Fibroblast of skin of abdomen (primary cell): Measurements from ENCODE around the gene INHBA.

ENCODE experiments used
- DNase-seq: peaks from one replicate; pipeline ENCODE4 v3.0.0-alpha.2; 2013

INHBA gene

DNA sequence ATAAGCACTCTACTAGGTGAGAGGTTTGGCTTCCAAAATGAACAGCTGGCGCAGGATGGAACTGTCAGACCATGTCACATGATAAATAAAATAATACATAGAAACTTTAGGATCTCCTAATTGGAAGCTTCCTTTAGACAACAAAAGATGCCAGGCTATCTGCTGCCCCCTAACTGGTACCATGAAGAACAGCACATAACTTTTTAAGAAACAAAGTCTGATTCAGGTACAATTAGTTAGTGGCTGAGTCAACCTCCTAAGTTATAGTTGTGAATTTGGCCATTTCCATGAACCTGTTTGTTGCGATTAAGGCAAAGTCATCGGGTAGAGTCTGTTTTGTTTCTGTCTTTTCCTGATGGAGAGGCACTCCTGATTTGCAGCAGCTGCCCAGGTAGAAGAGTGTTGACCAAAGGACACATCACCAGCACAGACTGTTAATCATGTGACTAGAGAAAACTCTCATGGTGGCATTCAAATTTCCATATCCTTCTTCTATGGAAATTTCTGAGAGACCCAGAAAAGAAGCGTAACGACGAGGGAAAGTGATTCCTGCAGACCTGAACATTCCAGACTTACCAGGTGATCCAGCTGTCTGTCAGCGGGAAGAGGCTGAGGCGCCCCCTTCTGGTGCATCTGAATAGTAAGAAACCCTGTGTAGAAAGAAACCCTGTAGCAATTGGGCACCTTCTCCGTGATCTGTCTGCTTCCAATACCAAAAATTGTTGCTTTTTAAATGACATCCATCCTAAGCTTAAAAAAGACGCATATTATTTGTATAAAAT, 8.6 kb upstream of the INHBA start:
- no peak for DNase-seq

DNA sequence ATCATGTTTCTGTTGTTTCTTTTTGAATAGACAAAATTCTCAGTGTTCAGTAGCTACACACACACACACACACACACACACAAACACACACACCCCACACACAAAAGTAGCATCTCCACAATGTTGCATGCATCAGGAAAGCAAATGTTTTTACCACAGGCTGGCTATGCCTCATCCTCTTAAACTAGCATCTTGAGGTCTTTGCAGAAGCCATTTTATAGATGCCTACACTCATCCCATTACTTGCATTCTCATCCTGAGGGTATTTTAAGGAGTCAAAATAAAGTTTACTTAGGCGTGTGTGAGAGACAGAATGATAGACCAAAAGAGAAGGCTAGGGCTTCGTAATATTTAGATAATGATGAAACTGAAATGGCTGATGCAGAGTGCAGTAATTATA, 7.9 kb upstream of the INHBA start:
- no peak for DNase-seq

DNA sequence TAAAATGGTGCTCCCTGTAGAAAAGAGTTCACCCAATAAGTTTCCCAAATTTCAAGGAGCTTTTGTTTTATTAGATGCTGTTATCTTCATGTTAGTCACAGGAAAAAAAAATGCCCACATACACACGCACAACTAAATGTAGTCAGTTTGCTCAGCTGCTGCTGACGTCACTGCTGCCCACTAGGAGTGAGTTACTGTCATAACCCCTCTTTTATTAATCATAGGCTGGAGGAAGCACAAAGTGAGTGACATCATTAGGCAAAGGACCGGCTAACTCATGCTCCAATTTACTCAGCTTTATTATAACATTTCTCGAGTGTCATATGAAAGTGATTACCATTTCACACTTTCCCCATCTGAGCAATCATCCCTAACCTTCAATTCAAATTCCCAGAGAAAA, 6.7 kb upstream of the INHBA start:
- peak; percentile 90 for DNase-seq

DNA sequence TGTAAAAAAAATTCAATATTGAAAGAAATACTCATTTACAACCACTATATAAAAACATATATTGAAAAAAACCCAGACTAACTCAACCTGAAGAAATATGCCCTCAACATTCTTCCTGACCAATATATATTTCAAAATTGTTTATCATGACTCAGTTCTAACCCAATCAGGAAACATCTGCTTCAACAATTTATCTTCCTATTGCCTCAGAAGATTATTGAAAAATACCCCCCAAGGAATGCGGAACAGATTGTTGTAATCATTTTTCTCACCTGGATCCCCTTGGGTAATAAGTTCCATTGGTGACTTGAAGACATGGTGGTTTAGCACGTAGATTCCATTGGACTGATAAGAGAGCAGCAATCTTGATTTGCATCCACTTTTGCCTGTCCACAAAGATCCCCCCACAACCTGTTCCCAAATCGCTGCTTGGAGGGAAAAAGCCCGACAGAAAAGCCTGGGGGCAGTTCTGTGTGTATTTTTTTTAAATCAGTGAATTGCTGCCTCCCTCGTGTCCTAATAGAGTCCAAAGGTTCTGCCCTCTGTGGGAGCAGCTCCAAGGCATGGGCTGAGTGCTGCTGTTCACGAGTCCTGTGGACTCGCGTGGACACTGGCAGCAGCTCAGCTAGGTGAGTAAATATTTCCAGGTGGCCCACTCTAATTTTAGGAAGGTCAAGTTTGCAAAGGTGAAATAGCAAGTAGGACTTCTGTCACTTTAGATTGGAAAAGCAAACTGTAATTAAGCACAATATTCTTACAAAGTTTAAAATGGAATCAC, 5.9 kb upstream of the INHBA start:
- DNase-seq = peak; percentile 66

DNA sequence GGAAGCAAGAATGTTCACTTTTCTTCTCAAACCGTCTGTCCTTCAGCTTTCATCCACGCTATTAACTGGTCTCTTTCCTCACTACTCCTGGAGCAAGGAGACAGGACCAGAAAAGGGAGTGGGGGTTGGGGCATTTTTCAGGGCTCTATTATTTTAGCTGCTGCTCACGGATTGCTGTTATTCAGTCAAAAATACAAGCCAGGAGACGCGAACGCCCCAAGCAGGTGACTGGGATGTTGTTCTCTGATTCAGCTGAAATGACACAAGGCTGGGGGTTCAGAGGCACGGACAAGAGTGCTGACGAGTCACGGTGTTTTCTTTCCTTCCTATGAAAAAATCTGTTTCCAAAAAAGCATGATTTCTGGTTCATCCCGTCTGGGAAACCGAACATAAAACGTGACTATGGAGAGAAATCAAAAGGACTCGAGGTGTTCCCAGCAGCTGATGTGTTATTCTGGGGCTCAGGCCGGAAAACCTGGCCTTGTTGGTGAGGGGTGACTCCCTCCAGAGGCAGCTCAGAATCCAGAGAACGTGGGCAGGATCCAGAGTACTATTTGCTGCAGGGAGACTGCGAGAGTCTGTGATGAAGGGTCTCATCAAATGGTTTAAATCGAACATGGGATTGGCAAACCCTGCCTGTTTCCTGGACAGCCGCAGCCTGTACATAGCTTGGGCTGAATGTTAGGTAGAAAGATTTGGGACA, 3.5 kb upstream of the INHBA start:
- DNase-seq = no peak

DNA sequence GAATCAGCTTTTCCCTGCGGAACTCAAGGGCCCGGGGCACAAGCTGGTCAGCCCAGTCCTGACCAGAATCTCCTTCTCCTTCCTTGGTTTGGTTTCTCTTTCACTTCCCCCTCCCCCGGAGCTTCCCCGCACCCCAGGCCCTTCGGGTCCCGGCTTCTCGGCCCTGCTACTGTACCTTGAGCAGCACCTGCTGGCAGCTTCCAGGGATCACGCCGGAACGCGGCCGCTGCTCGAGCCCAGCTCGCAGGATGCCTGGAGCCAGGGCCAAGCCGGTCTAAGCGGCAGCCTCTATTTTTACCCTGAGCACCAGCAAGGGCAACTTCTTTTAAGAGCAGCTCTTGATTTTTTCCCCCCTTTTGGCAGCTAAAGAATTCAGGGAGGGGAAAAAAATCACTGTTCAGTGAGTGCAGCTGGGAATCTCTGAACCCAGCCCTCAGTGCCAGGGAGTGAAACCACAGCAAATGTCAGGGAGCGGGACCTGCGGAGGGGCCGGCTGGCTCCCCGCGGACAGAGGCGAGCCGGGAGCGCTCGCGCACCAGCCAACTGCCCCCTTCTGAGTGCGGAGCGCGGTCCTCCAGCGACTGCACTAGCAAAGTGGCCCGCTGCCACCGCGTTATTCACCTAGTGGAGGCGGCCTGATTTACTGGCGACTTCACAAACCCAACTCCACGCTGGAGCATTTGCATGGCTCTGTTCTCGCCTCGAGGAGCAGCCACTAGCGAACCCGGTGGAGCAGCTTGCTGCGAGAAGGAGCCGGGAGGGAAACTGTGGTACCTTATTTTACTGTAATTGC, 2.4 kb upstream of the INHBA start:
- DNase-seq = peak; percentile 92

DNA sequence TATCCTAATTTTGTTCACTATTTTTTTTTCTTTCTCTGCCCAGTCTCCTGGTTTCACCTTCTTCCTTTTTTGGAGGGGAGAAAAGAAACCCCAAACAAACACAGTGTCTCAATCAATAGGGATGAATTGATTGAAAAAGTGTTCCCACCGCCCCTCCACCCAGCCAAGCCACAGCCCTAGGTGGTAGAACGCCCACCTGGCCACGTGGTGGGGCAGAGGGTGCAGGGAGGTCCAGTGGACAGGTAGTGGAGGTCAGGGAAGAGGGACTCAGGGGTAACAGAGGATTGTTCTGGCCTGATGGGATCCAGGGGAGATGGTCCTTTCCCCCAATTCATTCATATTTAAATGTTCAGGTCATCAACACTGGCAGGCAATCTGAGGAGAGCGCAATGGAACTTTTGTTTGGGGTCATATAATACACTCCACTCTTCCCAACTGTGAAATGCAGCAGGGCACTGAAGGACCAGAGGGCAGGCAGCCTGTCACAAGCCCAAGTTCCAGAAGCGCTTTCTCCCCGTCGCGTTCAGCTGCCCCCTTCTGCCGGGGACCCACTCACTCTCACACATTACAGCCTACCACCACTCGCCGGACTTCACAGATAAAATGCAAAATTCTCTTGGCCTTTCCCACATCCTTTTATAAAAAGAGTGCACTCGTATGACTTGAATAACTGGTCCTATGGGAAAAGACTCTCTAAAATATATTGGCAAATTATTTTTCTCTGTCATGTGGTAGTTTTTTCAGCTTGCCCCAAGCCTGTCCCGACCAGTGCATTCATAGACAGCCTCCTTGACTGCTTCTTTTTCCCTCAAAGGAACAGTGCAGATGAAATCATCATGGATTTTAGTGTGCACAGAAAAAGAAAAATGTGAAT, 1.6 kb downstream of the INHBA start:
- DNase-seq = no peak

DNA sequence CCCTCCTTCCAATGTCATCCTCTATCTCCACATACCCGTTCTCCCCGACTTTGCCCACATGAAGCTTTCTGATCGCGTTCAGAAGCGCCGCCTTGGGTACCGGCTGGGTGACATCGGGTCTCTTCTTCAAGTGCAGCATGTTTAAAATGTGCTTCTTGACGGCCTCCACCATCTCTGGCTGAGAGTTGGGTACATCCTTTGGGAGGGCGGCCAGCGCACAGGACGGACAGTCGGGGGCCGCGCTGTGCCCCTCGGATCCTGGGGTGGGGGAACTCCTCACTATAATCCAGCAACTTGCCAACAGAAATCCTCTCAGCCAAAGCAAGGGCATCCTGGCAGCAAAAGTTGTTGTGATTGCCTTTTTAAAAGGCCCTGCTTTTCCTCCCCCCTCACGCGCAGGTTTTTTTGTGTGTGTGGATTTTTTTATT, 2.8 kb downstream of the INHBA start:
- DNase-seq = no peak

DNA sequence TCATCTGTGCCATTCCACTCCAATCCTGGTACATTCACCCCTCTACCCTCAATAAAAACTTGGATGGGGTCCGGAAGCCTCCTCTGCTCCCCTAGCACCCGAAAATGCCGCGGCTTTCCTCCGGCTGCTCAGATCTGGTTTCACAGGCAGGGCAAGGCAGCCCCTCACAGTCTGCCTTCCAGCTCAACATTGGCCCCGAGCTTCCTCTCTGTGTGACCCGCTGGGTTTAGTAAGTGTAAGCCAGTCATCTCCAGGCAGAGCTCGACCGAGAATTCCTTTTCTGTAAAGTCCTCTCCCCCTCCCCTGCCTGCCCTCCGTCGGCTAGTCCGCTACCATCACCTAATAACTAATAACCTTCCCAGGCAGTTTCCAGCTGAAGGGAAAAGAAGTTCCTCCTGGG, 3.4 kb downstream of the INHBA start:
- no peak for DNase-seq

DNA sequence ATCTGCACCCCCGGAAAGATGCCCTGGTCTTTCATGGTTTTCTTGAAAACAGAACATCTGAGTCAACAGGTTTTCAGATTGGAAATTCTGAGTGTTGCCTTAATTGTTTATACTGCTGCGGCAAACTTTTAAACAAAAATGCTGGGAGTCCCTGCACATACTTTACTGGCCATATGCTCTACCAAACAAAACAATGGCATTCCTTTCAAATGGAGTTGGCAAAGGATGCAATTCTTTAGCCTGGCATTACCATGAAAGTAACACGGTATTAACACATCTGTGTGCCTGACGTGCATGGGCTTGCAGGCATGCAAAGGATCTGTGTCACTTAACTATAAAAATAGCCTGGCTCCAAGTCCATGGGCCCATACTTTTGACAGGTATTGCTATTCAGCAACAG, 4.2 kb downstream of the INHBA start:
- no peak for DNase-seq

DNA sequence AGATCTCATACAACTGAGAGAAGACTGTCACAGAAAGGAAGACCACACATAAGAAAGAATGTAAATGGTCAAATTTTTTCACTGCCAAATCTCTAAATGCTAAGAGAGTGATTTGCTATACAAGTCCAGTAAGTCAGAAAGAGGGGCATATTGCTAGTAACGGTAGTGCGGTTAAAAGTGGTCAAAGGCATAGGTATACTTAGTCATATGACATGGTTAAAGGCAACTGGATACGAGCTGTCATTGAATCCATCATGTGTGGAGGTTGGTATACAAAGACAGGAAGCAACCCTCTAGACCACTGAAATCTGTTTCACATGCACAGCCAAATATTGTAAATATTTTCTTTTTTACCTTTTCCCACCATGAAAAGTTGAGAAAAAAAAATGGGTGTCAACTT, 4.8 kb downstream of the INHBA start:
- no peak for DNase-seq

DNA sequence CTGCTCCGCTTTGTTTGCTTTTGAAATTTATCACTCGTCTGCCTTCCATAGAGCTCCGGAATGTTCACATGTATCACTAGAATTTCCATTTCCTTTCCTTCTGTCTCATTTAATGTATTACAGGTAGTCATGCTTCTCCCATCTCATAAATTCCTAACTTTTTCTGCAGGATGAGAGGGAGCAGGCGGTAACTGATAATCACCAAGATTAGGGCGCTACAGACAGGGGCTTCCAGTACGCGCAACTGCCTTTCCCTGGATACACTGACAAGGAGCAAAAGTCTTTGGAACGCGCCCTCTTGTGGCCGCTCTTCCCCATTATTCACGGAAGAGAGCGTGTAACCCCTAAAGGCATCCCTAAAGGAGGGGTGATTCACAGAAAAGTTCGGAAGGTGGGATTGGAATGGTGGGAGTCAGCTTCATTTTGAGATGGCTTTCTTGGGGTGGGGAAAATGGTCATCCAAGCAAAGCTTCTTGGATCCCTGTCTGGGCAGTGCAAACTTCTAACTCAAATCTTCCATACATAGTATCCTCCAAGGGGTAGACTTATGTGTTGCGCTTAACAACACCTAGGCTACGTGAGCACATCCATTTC, 6.5 kb downstream of the INHBA start:
- peak; percentile 88 for DNase-seq

DNA sequence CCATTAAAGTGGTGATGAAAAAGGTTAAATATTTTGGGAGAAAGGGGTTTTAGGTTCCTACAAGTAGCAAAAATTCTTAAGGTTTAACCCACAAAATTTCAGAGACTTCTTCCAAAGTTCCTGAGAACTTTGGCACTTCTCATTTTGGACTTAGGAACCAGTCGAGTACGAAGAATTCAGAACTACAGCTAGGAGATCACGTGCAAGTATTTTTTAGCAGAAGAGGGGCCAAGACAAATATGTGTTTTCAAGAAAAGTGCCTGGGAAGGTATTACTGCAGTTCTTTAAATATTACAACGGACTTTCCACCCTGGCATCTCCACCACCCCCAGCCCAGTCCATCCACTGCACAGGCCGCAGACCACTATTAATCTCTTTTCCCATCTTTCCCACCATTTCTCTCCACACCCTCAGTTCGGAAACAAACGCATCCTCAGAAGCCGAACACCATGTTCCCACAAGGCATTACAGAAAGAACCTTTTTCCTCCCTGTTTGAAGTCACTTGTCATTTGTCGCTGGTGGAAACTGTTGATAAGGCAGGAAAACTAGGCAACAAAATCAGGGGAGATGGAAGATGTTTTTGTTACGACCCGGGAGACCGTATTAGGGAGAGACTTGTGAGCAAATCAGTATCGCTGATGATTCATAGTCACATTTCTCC, 7.1 kb downstream of the INHBA start:
- DNase-seq = no peak

DNA sequence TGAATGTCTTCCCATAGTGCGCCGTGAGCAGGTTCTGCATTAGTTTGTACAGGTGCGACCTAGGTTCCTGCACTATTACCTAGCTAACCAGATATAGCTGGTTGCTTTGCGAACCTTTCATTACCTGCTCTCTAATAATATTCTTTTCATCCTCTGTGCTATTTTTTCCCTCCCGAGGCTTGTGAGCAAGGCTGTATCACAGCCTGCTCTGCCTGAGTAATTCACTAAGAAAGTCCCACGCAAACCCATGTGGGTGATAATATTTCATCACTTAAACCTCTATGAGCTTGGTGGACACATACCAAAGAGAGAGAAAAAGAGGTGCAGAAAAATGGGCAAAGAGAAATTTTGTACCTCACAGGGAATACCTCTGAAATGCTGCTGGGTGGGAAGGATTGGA, 8.4 kb downstream of the INHBA start:
- no peak for DNase-seq

DNA sequence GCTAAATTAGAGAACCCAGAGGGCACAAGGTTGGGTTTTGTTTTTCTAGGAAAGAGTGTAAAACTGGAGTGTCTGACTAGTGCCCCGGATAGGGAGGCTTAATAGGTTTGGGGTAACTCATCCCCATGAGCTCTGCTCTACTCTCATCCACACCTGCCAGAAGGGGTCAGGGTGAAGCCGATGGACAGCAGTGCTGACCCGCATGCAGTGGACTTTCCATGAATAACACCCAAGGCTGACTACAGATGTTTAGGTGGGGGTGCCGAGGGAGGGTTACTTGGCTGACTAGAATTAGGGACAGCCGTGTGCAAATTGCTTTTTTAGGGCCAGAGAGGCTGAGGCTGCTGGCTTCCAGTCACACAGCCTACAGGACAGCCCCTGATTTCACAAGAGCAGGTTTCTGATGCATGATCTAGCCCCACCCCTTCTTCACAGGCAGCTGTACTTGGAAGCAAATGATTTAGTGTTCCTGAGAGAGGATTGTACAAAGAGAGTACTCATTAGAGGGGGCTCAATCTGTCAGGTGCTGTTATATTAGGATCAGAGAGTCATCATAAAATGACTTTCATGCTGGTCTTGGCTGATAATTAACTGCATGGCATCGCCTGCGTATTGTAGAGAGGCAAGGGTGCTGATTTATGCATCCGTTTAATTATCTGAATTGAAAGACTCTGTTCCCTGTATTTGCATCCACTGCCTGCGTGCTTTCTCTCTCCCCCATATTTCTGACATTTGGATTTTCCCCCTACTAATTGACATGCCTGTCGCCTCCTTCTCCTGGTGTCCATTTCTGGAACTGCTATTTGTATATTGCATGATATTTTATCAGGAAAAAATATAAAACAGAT, 9.5 kb downstream of the INHBA start:
- DNase-seq = peak; percentile 57

DNA sequence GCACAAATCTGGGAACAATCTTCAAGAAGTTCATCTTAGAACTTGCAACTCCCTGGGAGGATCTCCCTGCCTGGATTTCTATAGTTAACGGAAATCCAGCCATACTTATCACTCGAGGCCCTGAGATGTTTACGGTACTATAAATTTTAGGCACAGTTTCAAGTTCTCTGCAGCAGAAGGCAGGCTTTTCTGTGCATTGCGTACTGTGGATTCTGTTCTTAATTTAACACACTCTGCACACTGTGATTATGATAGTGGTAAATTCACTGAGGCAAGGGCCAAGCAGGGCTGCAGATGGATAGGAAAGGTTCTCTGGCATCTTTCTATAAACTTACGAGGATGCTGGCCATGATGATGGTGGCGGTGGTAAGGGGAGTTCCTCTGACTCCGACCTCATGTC, 10.6 kb downstream of the INHBA start:
- DNase-seq = no peak

DNA sequence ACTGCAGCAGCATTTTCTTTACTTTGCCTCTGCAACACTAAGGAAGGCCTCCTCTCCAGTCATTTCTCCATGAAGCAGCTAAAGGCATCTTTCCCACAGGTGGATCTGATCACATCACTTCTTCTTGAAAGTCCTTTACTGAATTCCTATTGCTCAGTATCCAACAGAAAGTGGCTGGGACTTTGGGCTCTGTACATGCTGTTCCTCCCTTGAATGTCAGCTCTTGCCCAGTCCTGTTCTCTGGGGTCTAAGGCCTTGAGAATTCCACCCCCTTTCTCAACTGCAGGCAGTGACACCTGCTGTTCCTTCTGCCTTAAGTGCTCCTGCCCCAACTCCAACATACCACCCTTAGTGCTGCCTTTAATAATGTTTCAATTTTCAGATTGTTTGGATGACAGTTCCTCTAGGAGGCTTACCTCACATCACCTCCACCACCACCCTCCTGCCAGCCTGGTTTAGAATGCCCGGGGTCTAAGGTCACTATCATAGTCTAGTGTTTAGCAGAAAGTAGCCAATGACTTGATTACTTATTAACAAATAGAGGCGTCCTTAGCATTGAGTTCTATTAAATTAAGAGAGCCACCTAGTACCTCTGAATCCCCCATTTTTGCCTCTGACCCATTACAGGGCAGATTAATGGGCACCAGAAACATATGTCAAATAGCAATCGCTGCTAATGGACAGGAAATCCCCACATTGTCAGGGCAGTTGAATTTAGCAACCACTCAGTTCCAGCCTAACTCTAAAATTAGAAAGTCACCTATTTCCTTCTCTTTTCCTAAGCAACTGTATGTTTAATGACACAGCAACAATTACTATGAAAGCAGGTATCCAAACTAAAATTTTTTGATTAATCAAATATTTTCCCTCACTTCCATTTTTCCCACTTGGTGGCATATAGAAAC, 11.4 kb downstream of the INHBA start:
- no peak for DNase-seq

DNA sequence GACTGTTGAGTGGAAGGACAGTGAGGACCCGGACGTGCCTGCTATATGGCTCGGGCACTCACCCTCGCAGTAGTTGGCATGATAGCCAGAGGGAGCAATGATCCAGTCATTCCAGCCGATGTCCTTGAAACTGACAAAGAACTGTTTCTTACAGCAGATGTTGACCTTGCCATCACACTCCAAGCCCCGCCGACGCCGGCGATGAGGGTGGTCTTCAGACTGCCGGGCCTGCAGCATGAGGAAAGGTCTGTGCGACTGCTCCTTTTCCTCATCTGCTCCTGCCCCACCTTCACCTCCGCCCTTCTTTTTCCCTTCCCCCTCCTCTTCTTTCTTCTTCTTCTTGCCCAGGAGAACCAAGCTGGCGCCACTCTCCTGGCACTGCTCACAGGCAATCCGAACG, 13.1 kb downstream of the INHBA start:
- DNase-seq = no peak

DNA sequence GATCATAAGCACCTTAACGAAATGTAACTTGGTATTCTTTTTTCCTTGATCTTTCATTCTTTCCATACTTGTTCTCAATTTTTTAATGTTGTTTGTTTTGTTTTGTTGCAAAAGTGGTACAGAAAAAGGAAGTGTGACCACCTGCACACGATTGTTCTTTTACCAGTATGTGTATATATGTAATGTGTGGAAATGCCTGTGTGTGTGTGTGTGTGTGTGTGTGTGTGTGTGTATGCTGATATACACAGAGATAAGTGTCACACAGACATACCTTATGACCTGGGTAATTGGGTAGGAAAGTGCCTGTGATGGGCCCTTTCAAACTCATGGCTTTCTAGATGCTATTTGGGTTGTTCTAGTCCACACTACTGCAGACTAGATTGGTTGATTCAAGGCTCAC, 14.0 kb downstream of the INHBA start:
- DNase-seq = no peak
